Colonic mucosa (tissue), 4 donors: ENCODE data around the gene CFAP221. TPM values are rescaled to one million over a fixed set of nuclear protein-coding genes. Genes with fewer than 3 reads are reported as not detected.

ENCODE experiments used
- DNase-seq: peaks from one replicate; pipeline ENCODE4 v3.0.0-alpha.2; 2020
- H3K27ac ChIP-seq: fragments of 200-600 bp; one replicate; pipeline ENCODE4 v1.8.0; 2021
- H3K27me3 ChIP-seq: fragments of 200-600 bp; one replicate; pipeline ENCODE4 v1.8.0; 2021
- H3K36me3 ChIP-seq: fragments of 200-600 bp; one replicate; pipeline ENCODE4 v1.8.0; 2021
- H3K4me1 ChIP-seq: fragments of 200-600 bp; one replicate; pipeline ENCODE4 v1.8.0; 2021; ENCODE audit warnings: mild to moderate bottlenecking
- H3K4me3 ChIP-seq: fragments of 200-600 bp; one replicate; pipeline ENCODE4 v1.8.0; 2021
- H3K9ac ChIP-seq, 2 donors: one replicate each; pipeline ENCODE4 v1.7.0; 2013; ENCODE audit warnings: control low read depth in 2 of 2, low read depth in 2 of 2, low read length in 2 of 2
- H3K9me3 ChIP-seq: fragments of 200-600 bp; one replicate; pipeline ENCODE4 v1.8.0; 2021
- intact Hi-C: fragments of 100-400 bp; cut with DNase I; formaldehyde crosslinking; loops from one replicate; pipeline ENCODE4 v1.14.1; 2022
- total RNA-seq, 2 donors: library from RNA; stranded (reverse); fragmentation: NEBNext Ultra II Directional in 1 of 2; extraction: Animal tissue kit (Norgen Biotek cat#: 25700) in 1 of 2; gene quantifications; one replicate each; pipeline ENCODE4 v1.2.1, GENCODE V29; 2021
- TF ChIP-seq, protein P1 (sequence below): fragments of 200-600 bp; IDR thresholded peaks from one replicate; pipeline ENCODE4 v1.8.0; 2022; ENCODE audit warnings: antibody characterized with exemption, mild to moderate bottlenecking
- donor health status: healthy.
- donor health status: DM: no; HTN: no; CAD: no.
- donor health status: DM: no; HTN: no; CAD: no.

CFAP221 gene
- total RNA-seq, 2 donors from 2014 or later = not detected

DNA sequence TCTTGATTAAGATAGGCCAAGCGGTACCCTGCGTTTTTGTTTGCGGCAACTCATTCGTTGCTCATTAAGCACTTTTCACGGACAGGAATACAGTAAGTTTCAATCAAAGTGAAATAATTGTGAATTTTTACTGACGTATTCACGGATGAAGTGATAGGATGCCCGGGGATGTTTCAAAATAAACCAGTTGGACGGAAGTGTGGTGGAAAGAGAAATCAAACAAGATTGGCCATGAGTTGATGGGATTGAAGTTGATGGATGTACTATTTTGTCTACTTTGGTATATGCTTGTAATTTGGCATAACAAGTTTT lies 135.2 kb downstream of the CFAP221 start:
- H3K4me1 ChIP-seq = no peaks in the 10 kb centered on the region
- peak overlapping the region; percentile 77 for H3K27ac ChIP-seq
- H3K9ac ChIP-seq = peak overlapping the region; percentile 76 to 85
- H3K36me3 ChIP-seq = no peaks in the 10 kb centered on the region
- TF ChIP-seq, protein P1, sequence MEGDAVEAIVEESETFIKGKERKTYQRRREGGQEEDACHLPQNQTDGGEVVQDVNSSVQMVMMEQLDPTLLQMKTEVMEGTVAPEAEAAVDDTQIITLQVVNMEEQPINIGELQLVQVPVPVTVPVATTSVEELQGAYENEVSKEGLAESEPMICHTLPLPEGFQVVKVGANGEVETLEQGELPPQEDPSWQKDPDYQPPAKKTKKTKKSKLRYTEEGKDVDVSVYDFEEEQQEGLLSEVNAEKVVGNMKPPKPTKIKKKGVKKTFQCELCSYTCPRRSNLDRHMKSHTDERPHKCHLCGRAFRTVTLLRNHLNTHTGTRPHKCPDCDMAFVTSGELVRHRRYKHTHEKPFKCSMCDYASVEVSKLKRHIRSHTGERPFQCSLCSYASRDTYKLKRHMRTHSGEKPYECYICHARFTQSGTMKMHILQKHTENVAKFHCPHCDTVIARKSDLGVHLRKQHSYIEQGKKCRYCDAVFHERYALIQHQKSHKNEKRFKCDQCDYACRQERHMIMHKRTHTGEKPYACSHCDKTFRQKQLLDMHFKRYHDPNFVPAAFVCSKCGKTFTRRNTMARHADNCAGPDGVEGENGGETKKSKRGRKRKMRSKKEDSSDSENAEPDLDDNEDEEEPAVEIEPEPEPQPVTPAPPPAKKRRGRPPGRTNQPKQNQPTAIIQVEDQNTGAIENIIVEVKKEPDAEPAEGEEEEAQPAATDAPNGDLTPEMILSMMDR = no peak
- H3K4me3 ChIP-seq = peak overlapping the region; percentile 75
- DNase-seq = no peak
- H3K9me3 ChIP-seq = no peaks in the 10 kb centered on the region
- no peaks in the 10 kb centered on the region for H3K27me3 ChIP-seq
- intact Hi-C loops = no loop called here

DNA sequence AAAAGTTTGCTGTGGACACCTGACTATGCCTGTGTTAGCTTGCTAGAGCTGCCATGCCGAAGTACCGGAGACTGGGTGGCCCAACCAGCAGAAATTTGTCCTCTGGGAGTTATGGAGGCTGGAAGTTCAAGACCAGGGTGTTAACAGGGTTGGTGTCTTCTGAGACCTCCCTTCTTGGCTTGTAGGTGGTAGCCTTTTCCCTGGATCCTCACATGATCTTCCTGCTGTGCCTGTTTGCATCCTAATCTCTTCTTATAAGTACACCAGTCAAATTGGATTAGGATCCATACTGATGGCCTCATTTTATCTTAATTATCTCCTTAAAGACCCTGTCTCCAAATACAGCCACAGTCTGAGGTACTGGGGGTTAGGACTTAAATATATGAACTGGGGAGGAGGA lies 135.6 kb downstream of the CFAP221 start:
- DNase-seq = no peak
- intact Hi-C loops = no loop called here
- Histone ChIP-seq H3K9me3 (no peaks in the 10 kb centered on the region), H3K4me3 (peak overlapping the region; percentile 75), H3K27ac (peak overlapping the region; percentile 77), H3K4me1 (no peaks in the 10 kb centered on the region), H3K27me3 (no peaks in the 10 kb centered on the region), H3K9ac (peak overlapping the region; percentile 76 to 85), H3K36me3 (no peaks in the 10 kb centered on the region)
- TF ChIP-seq, protein P1 = no peak

GRCh38 chr2:119680457-119681202 lies 136.4 kb downstream of the CFAP221 start:
- Histone ChIP-seq H3K36me3 (no peaks in the 10 kb centered on the region), H3K27me3 (no peaks in the 10 kb centered on the region), H3K9ac (no peak overlapping the region), H3K27ac (no peak overlapping the region), H3K4me1 (no peaks in the 10 kb centered on the region), H3K9me3 (no peaks in the 10 kb centered on the region), H3K4me3 (no peak overlapping the region)
- intact Hi-C loops = no loop called here
- DNase-seq = no peak
- TF ChIP-seq, protein P1 = no peak

DNA sequence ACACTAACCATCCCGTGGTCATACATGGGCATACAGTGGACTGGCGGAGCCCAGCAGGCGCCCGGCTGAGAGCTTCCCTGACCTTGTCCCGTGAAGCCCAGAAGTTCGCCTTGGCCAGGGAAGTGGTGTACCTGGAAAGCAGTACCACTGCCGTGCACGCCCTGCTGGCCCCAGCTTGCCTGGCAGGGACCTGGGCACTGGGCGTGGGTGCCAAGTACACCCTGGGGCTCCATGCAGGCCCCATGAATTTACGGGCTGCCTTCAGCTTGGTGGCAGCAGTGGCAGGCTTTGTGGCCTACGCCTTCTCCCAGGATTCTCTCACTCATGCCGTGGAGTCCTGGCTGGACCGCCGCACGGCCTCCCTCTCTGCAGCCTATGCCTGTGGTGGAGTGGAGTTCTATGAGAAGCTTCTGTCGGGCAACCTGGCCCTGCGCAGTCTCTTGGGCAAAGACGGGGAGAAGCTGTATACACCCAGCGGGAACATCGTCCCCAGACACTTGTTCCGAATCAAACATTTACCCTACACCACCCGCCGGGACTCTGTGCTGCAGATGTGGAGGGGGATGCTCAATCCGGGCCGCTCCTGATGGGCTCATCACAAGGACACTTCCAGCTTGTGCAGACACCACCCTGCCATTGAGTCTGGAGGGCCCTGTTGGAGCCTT lies 137.1 kb downstream of the CFAP221 start:
- H3K36me3 ChIP-seq = no peaks in the 10 kb centered on the region
- H3K9ac ChIP-seq = no peak overlapping the region
- no peaks in the 10 kb centered on the region for H3K27me3 ChIP-seq
- TF ChIP-seq, protein P1 = no peak
- H3K27ac ChIP-seq = no peak overlapping the region
- intact Hi-C loops = no loop called here
- H3K4me1 ChIP-seq = no peaks in the 10 kb centered on the region
- H3K9me3 ChIP-seq = no peaks in the 10 kb centered on the region
- DNase-seq = no peak
- no peak overlapping the region for H3K4me3 ChIP-seq

DNA sequence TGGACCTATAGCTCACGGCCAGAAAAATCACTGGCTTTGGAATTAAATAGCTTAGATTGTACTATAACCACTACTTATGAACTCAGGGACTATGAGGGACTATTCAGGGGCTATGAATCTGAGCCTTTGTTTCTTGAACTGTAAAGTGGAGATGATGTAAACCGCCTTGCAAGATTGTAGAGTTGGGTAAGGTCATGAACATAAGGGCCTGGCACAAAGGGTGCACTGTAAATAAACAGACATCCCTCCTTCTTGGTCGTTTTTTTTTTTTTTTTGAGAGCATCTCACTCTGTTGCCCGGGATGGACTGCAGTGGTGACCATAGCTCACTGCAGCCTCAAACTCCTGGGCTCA lies 137.6 kb downstream of the CFAP221 start:
- TF ChIP-seq, protein P1 = no peak
- Histone ChIP-seq H3K9me3 (no peaks in the 10 kb centered on the region), H3K27me3 (no peaks in the 10 kb centered on the region), H3K4me1 (no peaks in the 10 kb centered on the region), H3K36me3 (peaks cover 3% of the 10 kb centered on the region), H3K27ac (no peak overlapping the region), H3K4me3 (no peak overlapping the region), H3K9ac (no peak overlapping the region)
- DNase-seq = no peak
- intact Hi-C loops = no loop called here
